CD4-positive, CD25-positive, alpha-beta regulatory T cell (primary cell): Measurements from ENCODE around the gene SCARB2. TPM values are rescaled to one million over a fixed set of nuclear protein-coding genes. Genes with fewer than 3 reads are reported as not detected.
A peak's percentile ranks its signal among the peaks of the same experiment; 100 is the strongest.
"Not testable (repeated sequence)": the region's sequence is repeated elsewhere in the genome, so short reads cannot be mapped to it uniquely, and the experiment has no call there.

Source experiments
- ATAC-seq, 2 donors: fragments of 150-1000 bp; cut with Tn5 transposase; one replicate each; pipeline ENCODE4 v1.10.0; 2021; ENCODE audit warnings: low read depth in 2 of 2, moderate number of reproducible peaks in 2 of 2, moderate library complexity in 1 of 2
- DNase-seq, 3 donors: peaks; one replicate each; pipeline versions ENCODE4 v3.0.0 to v3.0.0-alpha.2; 2012 to 2022; ENCODE audit warnings: mixed read lengths in 1 of 3
- H3K27ac ChIP-seq: one replicate; pipeline ENCODE4 v1.7.0; 2013; ENCODE audit warnings: mild to moderate bottlenecking, low read length; ENCODE audit not compliant: insufficient read depth, poor library complexity, severe bottlenecking
- H3K27me3 ChIP-seq: one replicate; pipeline ENCODE4 v1.7.0; 2013; ENCODE audit warnings: low read length; ENCODE audit not compliant: control insufficient read depth, insufficient read depth
- H3K36me3 ChIP-seq: one replicate; pipeline ENCODE4 v1.7.0; 2013; ENCODE audit warnings: mild to moderate bottlenecking, low read length, moderate library complexity; ENCODE audit not compliant: control insufficient read depth, insufficient read depth
- H3K4me1 ChIP-seq: 2 replicates; pipeline ENCODE4 v1.7.0; 2013; ENCODE audit warnings: mild to moderate bottlenecking, low read length; ENCODE audit not compliant: insufficient read depth, control insufficient read depth, poor library complexity, severe bottlenecking
- H3K4me3 ChIP-seq: one replicate; pipeline ENCODE4 v1.7.0; 2013; ENCODE audit warnings: low read depth, mild to moderate bottlenecking, low read length, moderate library complexity
- H3K9me3 ChIP-seq, 2 experiments: 1 replicate in 1 of 2; 2 replicates in 1 of 2; pipeline ENCODE4 v1.7.0; 2013; ENCODE audit warnings: low read length in 2 of 2, mild to moderate bottlenecking in 1 of 2, moderate library complexity in 1 of 2; ENCODE audit not compliant: control insufficient read depth in 2 of 2
- H3K27ac Mint-ChIP-seq, 3 donors: one replicate each; pipeline ENCODE4 v1.8.0; 2020 to 2022; ENCODE audit warnings: mild to moderate bottlenecking in 3 of 3, mixed read lengths in 3 of 3, moderate library complexity in 2 of 3
- H3K27me3 Mint-ChIP-seq: one replicate; pipeline ENCODE4 v1.8.0; 2022; ENCODE audit warnings: mild to moderate bottlenecking, mixed read lengths
- H3K36me3 Mint-ChIP-seq: one replicate; pipeline ENCODE4 v1.8.0; 2020; ENCODE audit warnings: mixed read lengths
- H3K4me1 Mint-ChIP-seq, 4 donors: one replicate each; pipeline ENCODE4 v1.8.0; 2020 to 2022; ENCODE audit warnings: mixed read lengths in 4 of 4, mild to moderate bottlenecking in 1 of 4
- H3K4me3 Mint-ChIP-seq, 4 donors: one replicate each; pipeline ENCODE4 v1.8.0; 2020 to 2022; ENCODE audit warnings: mild to moderate bottlenecking in 4 of 4, mixed read lengths in 4 of 4, moderate library complexity in 3 of 4
- H3K9me3 Mint-ChIP-seq, 7 donors: one replicate each; pipeline ENCODE4 v1.8.0; 2020 to 2022; ENCODE audit warnings: mixed read lengths in 7 of 7, mild to moderate bottlenecking in 3 of 7, moderate library complexity in 2 of 7
- polyA plus RNA-seq, 4 donors: library from polyadenylated mRNA; unstranded; fragments of 300-500 nt; fragmentation: Illumina TruSeq; gene quantifications; one replicate each; pipeline ENCODE4 v1.2.3, GENCODE V29; 2021
- total RNA-seq: library from RNA; stranded (reverse); gene quantifications from one replicate; pipeline ENCODE4 v1.2.3, GENCODE V29; 2022

SCARB2 gene
- total and polyA plus RNA-seq, 5 donors from 2014 or later = 8.0 to 21.2 (median 10.6) TPM

DNA sequence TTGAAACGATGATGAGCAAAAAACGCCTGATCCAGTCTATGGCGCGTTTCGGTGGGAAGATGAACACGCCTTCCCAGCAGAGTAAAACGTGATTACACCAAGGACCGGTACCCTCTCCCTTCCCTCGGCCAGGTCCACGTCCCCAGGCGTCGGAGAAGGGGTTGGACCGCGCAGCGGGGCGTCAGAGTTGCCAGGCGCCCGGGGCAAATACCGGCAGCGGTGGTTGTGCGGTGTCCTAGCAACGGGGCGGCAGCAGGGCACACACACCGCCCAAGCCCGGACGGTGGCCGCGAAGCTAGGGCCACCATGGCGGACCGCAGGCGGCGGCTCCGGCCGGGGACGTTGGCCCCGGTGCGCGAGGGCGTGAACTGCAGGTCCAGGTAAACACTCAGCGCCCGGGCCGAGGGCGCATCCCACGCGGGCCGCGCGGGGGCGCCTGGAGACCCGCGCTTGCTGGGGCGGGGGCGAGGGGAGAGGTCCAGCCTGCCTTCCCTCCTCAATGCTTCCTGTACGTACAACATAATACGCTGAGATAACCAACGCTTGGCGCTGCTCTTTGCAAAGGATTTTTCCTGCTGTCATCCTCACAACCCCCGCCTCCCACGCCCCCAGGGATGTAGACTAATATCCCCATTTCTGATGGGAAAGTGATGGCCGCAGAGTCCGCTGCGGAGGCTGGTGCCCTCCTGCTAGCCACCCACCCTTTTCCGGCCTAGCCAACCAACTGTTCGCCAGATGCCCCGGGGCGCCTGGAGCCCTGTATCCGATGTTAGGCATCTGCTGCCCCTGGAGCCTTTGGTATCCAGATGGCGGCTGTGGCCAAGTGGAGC, 38.0 kb upstream of the SCARB2 start, which contains the start of gene FAM47E:
Gene FAM47E (plus strand): TSS at position 281 of the 830 bp plus-strand sequence. CDS start 26 bp downstream, at position 307.
- Histone ChIP-seq H3K27me3 (peaks cover 27% of the 10 kb centered on the region), H3K4me1 (peaks cover 7% of the 10 kb centered on the region), H3K9me3 (no peaks in the 10 kb centered on the region), H3K4me3 (no peak within 1 kb of the TSS), H3K27ac (no peak within 1 kb of the TSS), H3K36me3 (no peaks in the 10 kb centered on the region)
- Mint-ChIP-seq H3K36me3 (no peaks in the 10 kb centered on the region), H3K27me3 (peaks cover 86% of the 10 kb centered on the region), H3K27ac (no peak within 1 kb of the TSS), H3K4me1 (peaks cover 0 to 9% (median 5%) of the 10 kb centered on the region in 4 donors), H3K4me3 (peak within 1 kb of the TSS in 3 of 4 donors; percentile 21 to 73 (median 69)), H3K9me3 (peaks cover 0 to 3% (median 0%) of the 10 kb centered on the region in 7 donors)
- DNase-seq = peak in 1 of 3 donors; percentile 11
- peak; percentile 34 to 40 for ATAC-seq

DNA sequence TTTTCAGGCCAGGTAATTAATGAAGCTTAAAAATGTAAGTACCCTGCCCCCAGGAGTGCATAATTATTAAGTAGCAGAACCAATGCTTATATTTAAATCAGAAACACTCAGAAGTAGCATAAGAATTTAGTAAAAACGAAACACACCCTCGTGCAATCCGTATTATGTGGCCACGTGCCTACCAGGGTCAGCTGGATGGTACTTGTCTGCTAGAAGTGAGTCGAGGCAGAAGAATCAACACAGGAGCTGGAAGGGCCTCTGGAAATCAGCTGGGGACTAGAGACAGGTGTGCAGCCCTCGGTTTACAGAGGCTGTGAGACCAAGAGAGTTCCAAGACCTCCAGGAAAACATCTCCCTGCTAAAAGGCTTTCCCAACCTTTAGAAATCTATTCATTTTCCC, 37.3 kb upstream of the SCARB2 start:
- H3K27ac ChIP-seq = no peak overlapping the region
- Mint-ChIP-seq H3K4me3 (peak overlapping the region in 3 of 4 donors; percentile 6 to 73 (median 21)), H3K27me3 (peaks cover 84% of the 10 kb centered on the region), H3K4me1 (peaks cover 0 to 9% (median 5%) of the 10 kb centered on the region in 4 donors), H3K9me3 (peaks cover 0 to 3% (median 0%) of the 10 kb centered on the region in 7 donors), H3K27ac (no peak overlapping the region), H3K36me3 (no peaks in the 10 kb centered on the region)
- no peaks in the 10 kb centered on the region for H3K36me3 ChIP-seq
- H3K9me3 ChIP-seq = no peaks in the 10 kb centered on the region
- peaks cover 7% of the 10 kb centered on the region for H3K4me1 ChIP-seq
- no peak for ATAC-seq
- H3K27me3 ChIP-seq = peaks cover 30% of the 10 kb centered on the region
- peak in 1 of 3 donors; percentile 3 for DNase-seq
- H3K4me3 ChIP-seq = no peak overlapping the region

DNA sequence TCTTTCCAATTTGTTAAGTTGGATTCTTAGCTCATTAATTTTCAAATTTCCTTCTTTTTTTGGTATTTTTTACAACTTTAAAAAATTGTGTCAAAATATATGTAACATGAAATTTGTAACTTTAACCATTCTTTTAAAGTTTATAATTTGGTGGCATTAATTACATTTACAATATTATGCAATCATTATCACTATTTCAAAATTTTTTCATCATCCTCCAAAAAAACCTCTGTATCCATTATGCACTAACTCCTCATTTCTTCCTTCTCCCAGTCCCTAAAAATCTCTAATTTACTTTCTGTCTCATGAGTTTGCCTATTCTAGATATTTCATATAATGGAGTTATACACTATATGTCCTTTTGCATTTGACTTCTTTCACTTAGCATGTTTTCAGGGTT, 33.2 kb upstream of the SCARB2 start:
- peaks cover 0 to 8% (median 2%) of the 10 kb centered on the region in 7 donors for H3K9me3 Mint-ChIP-seq
- Histone ChIP-seq H3K27me3 (peaks cover 21% of the 10 kb centered on the region), H3K9me3 (no peaks in the 10 kb centered on the region), H3K4me3 (no peak overlapping the region), H3K36me3 (no peaks in the 10 kb centered on the region), H3K4me1 (peaks cover 7% of the 10 kb centered on the region), H3K27ac (no peak overlapping the region)
- no peak overlapping the region for H3K27ac Mint-ChIP-seq
- peaks cover 69% of the 10 kb centered on the region for H3K27me3 Mint-ChIP-seq
- DNase-seq (no peak), ATAC-seq (no peak)
- peaks cover 0 to 9% (median 5%) of the 10 kb centered on the region in 4 donors for H3K4me1 Mint-ChIP-seq
- no peaks in the 10 kb centered on the region for H3K36me3 Mint-ChIP-seq
- H3K4me3 Mint-ChIP-seq = no peak overlapping the region

DNA sequence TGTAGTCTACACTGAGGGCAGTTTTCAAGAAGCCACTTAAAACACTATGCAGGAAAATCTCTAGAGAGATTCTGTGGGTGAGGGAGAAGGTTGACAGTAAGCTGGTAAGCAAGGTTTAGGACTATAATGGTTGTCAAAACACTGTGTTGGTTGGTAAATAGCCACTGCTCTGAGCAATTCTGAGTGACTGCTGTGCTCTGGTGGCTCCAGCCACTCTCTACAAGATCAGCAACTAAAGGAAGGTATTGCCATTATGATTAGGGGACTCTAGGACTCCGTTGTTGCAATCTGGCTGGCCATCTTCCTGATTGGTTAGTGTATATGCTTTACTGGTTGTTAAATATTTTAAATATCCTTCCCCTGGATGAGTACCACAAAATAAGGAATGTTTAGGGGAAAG, 32.4 kb upstream of the SCARB2 start:
- ATAC-seq (no peak), DNase-seq (no peak)
- Mint-ChIP-seq H3K36me3 (no peaks in the 10 kb centered on the region), H3K4me3 (no peak overlapping the region), H3K27ac (no peak overlapping the region), H3K4me1 (peaks cover 0 to 4% (median 2%) of the 10 kb centered on the region in 4 donors), H3K9me3 (peaks cover 0 to 12% (median 2%) of the 10 kb centered on the region in 7 donors), H3K27me3 (peaks cover 67% of the 10 kb centered on the region)
- Histone ChIP-seq H3K27ac (no peak overlapping the region), H3K4me3 (no peak overlapping the region), H3K9me3 (peaks cover 2 to 4% of the 10 kb centered on the region in 2 experiments), H3K36me3 (no peaks in the 10 kb centered on the region), H3K27me3 (peaks cover 19% of the 10 kb centered on the region), H3K4me1 (no peaks in the 10 kb centered on the region)

DNA sequence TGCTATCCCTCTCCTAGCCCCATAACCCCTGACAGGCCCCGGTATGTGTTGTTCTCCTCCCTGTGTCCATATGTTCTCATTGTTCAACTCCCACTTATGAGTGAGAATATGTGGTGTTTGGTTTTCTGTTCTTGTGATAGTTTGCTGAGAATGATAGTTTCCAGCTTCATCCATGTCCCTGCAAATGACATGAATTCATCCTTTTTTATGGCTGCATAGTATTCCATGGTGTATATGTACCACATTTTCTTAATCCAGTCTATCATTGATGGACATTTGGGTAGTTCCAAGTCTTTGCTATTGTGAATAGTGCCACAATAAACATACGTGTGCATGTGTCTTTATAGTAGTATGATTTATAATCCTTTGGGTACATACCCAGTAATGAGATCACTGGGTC, 30.3 kb upstream of the SCARB2 start:
- not testable (repeated sequence) for H3K4me3 Mint-ChIP-seq, H3K27ac ChIP-seq, DNase-seq, H3K36me3 ChIP-seq, H3K36me3 Mint-ChIP-seq, H3K27ac Mint-ChIP-seq, ATAC-seq, H3K4me3 ChIP-seq, H3K4me1 ChIP-seq, H3K4me1 Mint-ChIP-seq
- peaks cover 0 to 27% (median 2%) of the 10 kb centered on the region in 7 donors for H3K9me3 Mint-ChIP-seq
- Histone ChIP-seq H3K9me3 (peaks cover 8 to 16% of the 10 kb centered on the region in 2 experiments), H3K27me3 (peaks cover 17% of the 10 kb centered on the region)
- H3K27me3 Mint-ChIP-seq = peaks cover 65% of the 10 kb centered on the region

DNA sequence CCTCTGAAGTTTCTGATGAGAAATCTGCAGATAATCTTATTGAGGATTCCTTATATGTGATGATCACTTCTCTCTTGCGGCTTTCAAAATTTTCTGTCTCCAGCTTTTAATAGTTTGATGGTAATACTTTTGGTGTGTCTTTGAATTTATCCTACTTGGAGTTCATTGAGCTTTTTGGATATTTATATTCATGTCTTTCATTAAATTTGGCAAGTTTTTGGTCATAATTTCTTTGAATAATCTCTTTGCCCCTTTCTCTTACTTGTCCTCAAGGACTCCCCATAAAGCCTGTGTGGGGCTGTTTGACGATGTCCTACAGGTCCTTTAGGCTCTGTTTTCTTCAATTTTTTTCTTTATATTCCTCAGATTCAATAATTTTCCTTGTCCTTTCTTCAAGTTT, 26.6 kb upstream of the SCARB2 start:
- H3K4me3 ChIP-seq = no peak overlapping the region
- peaks cover 10% of the 10 kb centered on the region for H3K27me3 ChIP-seq
- no peak for DNase-seq

DNA sequence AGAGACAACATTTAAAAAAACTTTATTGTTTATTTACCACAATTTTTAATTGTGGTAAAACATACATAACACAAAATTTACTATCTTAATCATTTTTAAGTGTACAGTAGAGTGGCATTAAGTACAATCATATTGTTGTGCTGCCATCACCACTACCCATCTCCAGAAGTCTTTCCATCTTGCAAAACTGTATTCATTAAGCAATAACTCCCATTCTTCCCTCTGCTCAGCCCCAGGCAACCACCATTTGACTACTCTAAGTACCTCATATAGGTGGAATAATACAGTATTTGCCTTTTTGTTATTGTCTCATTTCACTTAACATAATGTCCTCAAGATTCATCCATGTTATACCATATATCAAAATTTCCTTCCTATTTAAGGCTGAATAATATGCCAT, 25.1 kb upstream of the SCARB2 start:
- Mint-ChIP-seq H3K4me3 (no peak overlapping the region), H3K4me1 (no peaks in the 10 kb centered on the region), H3K36me3 (no peaks in the 10 kb centered on the region), H3K27me3 (peaks cover 38% of the 10 kb centered on the region), H3K27ac (no peak overlapping the region), H3K9me3 (peaks cover 0 to 24% (median 4%) of the 10 kb centered on the region in 7 donors)
- DNase-seq = no peak
- Histone ChIP-seq H3K4me3 (no peak overlapping the region), H3K4me1 (no peaks in the 10 kb centered on the region), H3K27ac (no peak overlapping the region), H3K27me3 (peaks cover 7% of the 10 kb centered on the region), H3K9me3 (peaks cover 8 to 16% of the 10 kb centered on the region in 2 experiments), H3K36me3 (no peaks in the 10 kb centered on the region)
- no peak for ATAC-seq

More for the DNA sequence above, 26.6 kb upstream of the SCARB2 start:
- Mint-ChIP-seq H3K4me1 (no peaks in the 10 kb centered on the region), H3K27me3 (peaks cover 45% of the 10 kb centered on the region), H3K27ac (no peak overlapping the region), H3K36me3 (no peaks in the 10 kb centered on the region), H3K9me3 (peaks cover 0 to 27% (median 4%) of the 10 kb centered on the region in 7 donors), H3K4me3 (no peak overlapping the region)
- H3K27ac ChIP-seq = no peak overlapping the region
- peaks cover 8 to 16% of the 10 kb centered on the region in 2 experiments for H3K9me3 ChIP-seq
- no peaks in the 10 kb centered on the region for H3K4me1 ChIP-seq
- no peak for ATAC-seq
- no peaks in the 10 kb centered on the region for H3K36me3 ChIP-seq
